RWPE1 (cell line): ENCODE data around the gene PLEKHG4B.
"Not testable (repeated sequence)": the region's sequence is repeated elsewhere in the genome, so short reads cannot be mapped to it uniquely, and the experiment has no call there.

ENCODE experiments used
- CTCF ChIA-PET: fragments of 350-600 bp; sonication (Branson Sonifier 250); formaldehyde crosslinking; extraction: SDS; loops from one replicate; lab custom pipeline; 2021; lab: Yijun Ruan, JAX
- POLR2A ChIA-PET: fragments of 400-600 bp; formaldehyde crosslinking; extraction: SDS; loops from one replicate; lab custom pipeline; 2020; ENCODE audit warnings: antibody characterized with exemption; ENCODE audit not compliant: low non-redundant PET; lab: Yijun Ruan, JAX
- DNase-seq: peaks from one replicate; pipeline ENCODE4 v3.0.0; 2012; ENCODE audit warnings: low spot score
- H3K27ac ChIP-seq: fragments of 450-650 bp; 2 replicates; pipeline ENCODE4 v1.5.1; 2017
- TF ChIP-seq, protein P1 (sequence below): fragments of 450-650 bp; conservative IDR thresholded peaks from 2 replicates; pipeline ENCODE4 v1.5.1; 2017; ENCODE audit warnings: low read depth, mild to moderate bottlenecking

PLEKHG4B gene

DNA sequence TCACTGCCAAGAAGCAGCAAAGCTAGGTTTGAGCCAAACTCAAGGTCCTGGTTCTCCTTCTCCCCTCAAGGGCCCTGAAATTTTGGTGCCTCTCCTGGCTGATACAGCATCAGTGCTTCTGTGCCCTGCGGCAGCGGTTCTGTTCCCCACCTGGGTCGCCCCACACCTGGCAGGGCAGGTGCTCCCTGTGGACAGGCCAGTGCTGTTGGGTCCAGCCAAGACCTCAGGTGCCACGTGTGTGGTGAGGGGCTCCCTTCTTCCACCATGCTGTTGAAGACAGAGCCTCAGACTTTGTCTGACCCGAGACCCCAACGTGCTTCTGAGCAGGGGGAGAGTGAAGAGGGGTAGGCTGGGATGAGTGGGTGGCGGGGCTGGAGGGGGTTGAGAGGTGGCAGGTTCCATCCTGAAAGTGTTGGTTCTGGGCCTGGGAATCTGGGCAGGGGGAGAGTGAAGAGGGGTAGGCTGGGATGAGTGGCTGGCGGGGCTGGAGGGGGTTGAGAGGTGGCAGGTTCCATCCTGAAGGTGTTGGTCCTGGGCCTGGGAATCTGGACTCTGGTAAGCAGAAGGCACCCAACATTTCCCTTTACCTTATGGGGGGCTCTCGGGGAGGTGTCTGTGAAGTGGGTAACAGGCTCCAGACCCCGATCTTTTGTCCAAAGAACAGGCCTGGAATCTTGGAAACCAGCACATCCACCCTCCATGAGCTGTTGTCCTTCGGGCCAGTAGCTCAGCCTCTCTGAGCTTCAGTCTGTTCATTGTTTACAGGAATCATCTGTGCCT lies 2.3 kb downstream of the PLEKHG4B start:
- POLR2A ChIA-PET: no interaction called here
- CTCF ChIA-PET: no interaction called here
- no peak overlapping the region for H3K27ac ChIP-seq
- TF ChIP-seq, protein P1, sequence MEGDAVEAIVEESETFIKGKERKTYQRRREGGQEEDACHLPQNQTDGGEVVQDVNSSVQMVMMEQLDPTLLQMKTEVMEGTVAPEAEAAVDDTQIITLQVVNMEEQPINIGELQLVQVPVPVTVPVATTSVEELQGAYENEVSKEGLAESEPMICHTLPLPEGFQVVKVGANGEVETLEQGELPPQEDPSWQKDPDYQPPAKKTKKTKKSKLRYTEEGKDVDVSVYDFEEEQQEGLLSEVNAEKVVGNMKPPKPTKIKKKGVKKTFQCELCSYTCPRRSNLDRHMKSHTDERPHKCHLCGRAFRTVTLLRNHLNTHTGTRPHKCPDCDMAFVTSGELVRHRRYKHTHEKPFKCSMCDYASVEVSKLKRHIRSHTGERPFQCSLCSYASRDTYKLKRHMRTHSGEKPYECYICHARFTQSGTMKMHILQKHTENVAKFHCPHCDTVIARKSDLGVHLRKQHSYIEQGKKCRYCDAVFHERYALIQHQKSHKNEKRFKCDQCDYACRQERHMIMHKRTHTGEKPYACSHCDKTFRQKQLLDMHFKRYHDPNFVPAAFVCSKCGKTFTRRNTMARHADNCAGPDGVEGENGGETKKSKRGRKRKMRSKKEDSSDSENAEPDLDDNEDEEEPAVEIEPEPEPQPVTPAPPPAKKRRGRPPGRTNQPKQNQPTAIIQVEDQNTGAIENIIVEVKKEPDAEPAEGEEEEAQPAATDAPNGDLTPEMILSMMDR: no peak
- DNase-seq: no peak

DNA sequence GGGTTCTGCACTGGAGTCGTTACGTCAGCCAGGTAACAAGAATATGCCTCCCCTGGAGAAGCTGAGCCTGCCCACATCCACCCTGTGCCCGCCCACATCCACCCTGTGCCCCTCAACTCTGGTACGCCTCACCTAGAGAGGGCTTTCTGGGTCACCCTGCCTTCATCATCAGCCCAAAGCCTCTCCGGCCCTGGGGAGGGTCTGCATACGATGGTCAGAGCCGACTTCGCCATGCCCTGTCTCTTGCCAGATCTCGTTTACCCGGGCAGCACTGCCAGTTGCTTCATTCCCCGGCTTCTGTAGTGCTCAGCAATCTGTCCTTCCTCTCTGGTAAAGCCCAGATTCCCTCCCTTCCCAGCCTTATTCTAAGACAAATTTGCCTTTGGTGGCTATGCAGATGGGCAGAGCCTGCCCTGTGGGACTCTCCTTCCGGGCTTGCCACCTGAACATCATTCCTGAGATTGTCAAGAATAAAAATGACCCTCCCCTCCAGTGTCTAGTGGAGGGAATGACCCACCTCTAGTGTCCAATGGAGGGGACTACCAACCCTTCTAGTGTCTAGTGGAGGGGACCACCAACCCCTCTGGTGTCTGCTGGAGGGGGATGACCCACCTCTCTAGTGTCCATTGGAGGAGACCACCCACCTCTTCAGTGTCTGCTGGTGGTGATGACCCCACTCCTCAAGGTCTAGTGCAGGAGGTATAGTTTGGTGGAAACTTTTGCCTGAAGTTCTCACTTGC lies 3.4 kb downstream of the PLEKHG4B start:
- TF ChIP-seq, protein P1: no peak
- ChIA-PET CTCF (no interaction called here), POLR2A (no interaction called here)
- DNase-seq: no peak
- H3K27ac ChIP-seq: no peak overlapping the region

DNA sequence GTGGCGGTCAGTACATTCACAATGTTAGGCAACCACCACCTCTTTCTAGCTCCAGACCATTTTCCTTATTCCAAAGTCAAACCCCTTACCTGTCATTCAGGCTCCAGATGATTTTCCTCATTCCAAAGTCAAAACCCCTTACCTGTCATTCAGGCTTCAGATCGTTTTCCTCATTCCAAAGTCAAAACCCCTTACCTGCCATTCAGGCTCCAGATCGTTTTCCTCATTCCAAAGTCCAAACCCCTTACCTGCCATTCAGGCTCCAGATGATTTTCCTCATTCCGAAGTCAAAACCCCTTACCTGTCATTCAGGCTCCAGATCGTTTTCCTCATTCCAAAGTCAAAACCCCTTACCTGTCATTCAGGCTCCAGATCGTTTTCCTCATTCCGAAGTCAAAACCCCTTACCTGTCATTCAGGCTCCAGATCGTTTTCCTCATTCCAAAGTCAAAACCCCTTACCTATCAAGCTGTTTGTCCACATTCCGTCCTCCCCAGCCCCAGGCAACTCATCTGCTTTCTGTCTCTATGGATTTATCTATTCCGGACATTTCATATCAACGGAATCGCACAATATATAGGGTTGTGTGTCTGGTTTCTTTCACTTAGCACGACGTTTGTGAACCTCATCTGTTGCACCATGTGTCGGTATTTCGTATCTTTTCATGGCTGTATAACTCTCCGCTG lies 5.2 kb downstream of the PLEKHG4B start:
- DNase-seq: no peak
- no peak overlapping the region for H3K27ac ChIP-seq
- TF ChIP-seq, protein P1: no peak
- POLR2A ChIA-PET: no interaction called here
- CTCF ChIA-PET: no interaction called here

DNA sequence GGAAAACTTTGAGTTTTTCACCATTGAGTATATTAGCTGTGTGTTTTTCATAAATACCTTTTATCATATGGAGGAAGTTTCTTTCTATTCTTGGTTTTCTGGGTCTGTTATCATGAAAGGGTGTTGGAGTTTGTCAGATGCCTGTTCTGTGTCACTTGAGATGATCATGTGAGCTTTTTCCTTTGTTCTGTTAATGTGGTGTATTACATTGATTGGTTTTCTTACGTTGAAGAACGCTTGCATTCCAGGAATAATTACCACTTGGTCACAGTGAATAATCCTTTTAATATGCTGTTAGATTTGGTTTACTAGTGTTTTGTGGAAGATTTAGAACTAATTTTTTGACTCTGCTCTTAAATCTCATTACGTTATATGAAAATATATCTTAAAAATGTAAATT lies 7.8 kb downstream of the PLEKHG4B start:
- POLR2A ChIA-PET: no interaction called here
- no peak overlapping the region for H3K27ac ChIP-seq
- CTCF ChIA-PET: no interaction called here
- DNase-seq: no peak
- TF ChIP-seq, protein P1: no peak

DNA sequence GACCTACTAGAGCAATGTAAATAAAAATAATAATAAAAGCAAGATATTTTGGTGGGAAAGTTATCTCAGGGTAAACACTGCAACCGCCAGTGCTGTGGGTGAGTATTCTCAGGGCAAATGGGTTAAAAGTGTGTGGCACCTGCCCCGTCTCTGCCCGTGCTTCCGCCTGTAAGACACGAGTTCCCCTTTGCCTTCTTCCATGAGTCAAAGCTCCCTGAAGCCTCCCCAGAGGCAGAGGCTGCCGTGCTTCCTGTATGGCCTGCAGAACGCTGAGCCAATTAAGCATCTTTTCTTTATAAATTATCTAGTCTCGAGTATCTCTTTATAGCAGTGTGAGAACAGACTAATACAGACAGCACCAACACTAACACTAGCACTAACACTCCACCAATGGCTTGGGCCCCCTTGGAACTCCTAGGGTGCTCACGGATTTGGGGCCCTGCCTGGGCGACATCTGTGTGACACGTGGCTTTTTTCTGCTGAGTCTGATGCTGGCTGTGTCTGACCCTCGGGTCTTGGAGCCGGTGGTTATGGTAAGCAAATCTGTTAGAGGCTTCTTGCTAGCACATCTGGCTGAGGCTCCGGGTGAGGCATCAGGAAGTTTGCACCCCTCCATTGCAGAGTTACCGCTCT lies 10.6 kb downstream of the PLEKHG4B start:
- CTCF ChIA-PET: no interaction called here
- POLR2A ChIA-PET: no interaction called here
- H3K27ac ChIP-seq: no peak overlapping the region
- TF ChIP-seq, protein P1: no peak
- no peak for DNase-seq

DNA sequence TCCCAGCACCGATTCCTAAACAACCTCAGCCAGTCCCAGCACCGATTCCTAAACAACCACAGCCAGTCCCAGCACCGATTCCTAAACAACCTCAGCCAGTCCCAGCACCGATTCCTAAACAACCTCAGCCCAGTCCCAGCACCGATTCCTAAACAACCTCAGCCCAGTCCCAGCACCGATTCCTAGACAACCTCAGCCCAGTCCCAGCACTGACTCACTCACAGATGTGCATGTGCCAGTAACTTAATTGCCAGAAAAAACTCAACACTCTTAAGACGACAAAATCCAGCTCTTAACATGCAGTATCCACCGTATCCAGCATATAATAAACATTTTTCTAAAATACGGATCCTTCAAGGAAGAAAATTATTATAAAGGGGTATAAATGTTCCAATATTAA lies 12.1 kb downstream of the PLEKHG4B start:
- DNase-seq, CTCF ChIA-PET, H3K27ac ChIP-seq, POLR2A ChIA-PET: not testable (repeated sequence)
